HG03558 (cell line): ENCODE data around the gene NR2E1.

Experiments used
- ATAC-seq: cut with Tn5 transposase; IDR thresholded peaks from one replicate; pipeline ENCODE4 v1.9.1; 2021; ENCODE audit warnings: moderate number of reproducible peaks; ENCODE audit not compliant: unreplicated experiment; ENCODE audit errors: extremely low read depth

NR2E1 gene

GRCh38 chr6:108170332-108171290 is 4.8 kb downstream of the NR2E1 start:
- no peak for ATAC-seq

GRCh38 chr6:108171291-108171917 is 5.6 kb downstream of the NR2E1 start:
- ATAC-seq, result no peak

GRCh38 chr6:108171918-108172516 is 6.2 kb downstream of the NR2E1 start:
- no peak for ATAC-seq

- ATAC-seq, result no peak
Measured at GRCh38 chr6:108174371-108175175, 8.8 kb downstream of the NR2E1 start.

GRCh38 chr6:108175176-108175591 is 9.4 kb downstream of the NR2E1 start:
- ATAC-seq, result no peak

GRCh38 chr6:108175592-108176279 is 9.9 kb downstream of the NR2E1 start:
- ATAC-seq, result no peak

GRCh38 chr6:108176281-108177089 is 10.7 kb downstream of the NR2E1 start:
- ATAC-seq, result no peak

- ATAC-seq, result no peak
Measured at GRCh38 chr6:108179741-108180140, 13.9 kb downstream of the NR2E1 start.

- no peak for ATAC-seq
Measured at GRCh38 chr6:108180266-108180665, 14.4 kb downstream of the NR2E1 start.

GRCh38 chr6:108180776-108181175 is 15.0 kb downstream of the NR2E1 start:
- no peak for ATAC-seq

GRCh38 chr6:108186226-108186625 is 20.4 kb downstream of the NR2E1 start:
- no peak for ATAC-seq

GRCh38 chr6:108187519-108187918 is 21.7 kb downstream of the NR2E1 start:
- ATAC-seq, result no peak

- no peak for ATAC-seq
Measured at GRCh38 chr6:108193131-108193530, 27.3 kb downstream of the NR2E1 start.

- no peak for ATAC-seq
Measured at GRCh38 chr6:108193835-108194234, 28.0 kb downstream of the NR2E1 start.

GRCh38 chr6:108194503-108194902 is 28.7 kb downstream of the NR2E1 start:
- ATAC-seq, result no peak

GRCh38 chr6:108195209-108195608 is 29.4 kb downstream of the NR2E1 start:
- ATAC-seq, result no peak

GRCh38 chr6:108198761-108199498 is 33.1 kb downstream of the NR2E1 start:
- ATAC-seq, result no peak

- ATAC-seq, result no peak
Measured at GRCh38 chr6:108200186-108200585, 34.4 kb downstream of the NR2E1 start.
